GM19193 (cell line): Measurements from ENCODE around the gene JARID2.

Experiments used
- POLR2A ChIP-seq: IDR thresholded peaks from 4 replicates; pipeline ENCODE4 v1.6.1; 2011; ENCODE audit not compliant: insufficient read depth, insufficient read length; ENCODE audit errors: extremely low read depth

JARID2 gene

GRCh38 chr6:15509335-15509933, 263.6 kb downstream of the JARID2 start:
- no peak for TF ChIP-seq POLR2A

GRCh38 chr6:15510121-15510520, 264.3 kb downstream of the JARID2 start:
- no peak for TF ChIP-seq POLR2A

- no peak for TF ChIP-seq POLR2A
These were observed 264.8 kb downstream of the JARID2 start for GRCh38 chr6:15510536-15511247.

GRCh38 chr6:15511248-15512125, 265.6 kb downstream of the JARID2 start:
- TF ChIP-seq POLR2A = no peak

GRCh38 chr6:15512126-15512525, 266.3 kb downstream of the JARID2 start:
- no peak for TF ChIP-seq POLR2A

GRCh38 chr6:15512721-15513120, 266.9 kb downstream of the JARID2 start:
- no peak for TF ChIP-seq POLR2A

- no peak for TF ChIP-seq POLR2A
These were observed 267.4 kb downstream of the JARID2 start for GRCh38 chr6:15513131-15513771.

- TF ChIP-seq POLR2A = no peak
These were observed 268.2 kb downstream of the JARID2 start for GRCh38 chr6:15513801-15514711.

- TF ChIP-seq POLR2A = no peak
These were observed 269.4 kb downstream of the JARID2 start for GRCh38 chr6:15515226-15515625.

GRCh38 chr6:15515660-15516375, 269.9 kb downstream of the JARID2 start:
- no peak for TF ChIP-seq POLR2A

- no peak for TF ChIP-seq POLR2A
These were observed 270.5 kb downstream of the JARID2 start for GRCh38 chr6:15516378-15516777.

- no peak for TF ChIP-seq POLR2A
These were observed 271.2 kb downstream of the JARID2 start for GRCh38 chr6:15516923-15517560.

- TF ChIP-seq POLR2A = no peak
These were observed 271.7 kb downstream of the JARID2 start for GRCh38 chr6:15517600-15517999.

- no peak for TF ChIP-seq POLR2A
These were observed 272.2 kb downstream of the JARID2 start for GRCh38 chr6:15518057-15518456.

GRCh38 chr6:15518878-15519277, 273.0 kb downstream of the JARID2 start:
- TF ChIP-seq POLR2A = no peak
